GM13976 (cell line): ENCODE measurements around the gene ADAMTS1.
A peak's percentile ranks its signal among the peaks of the same experiment; 100 is the strongest.

Experiments used
- DNase-seq: peaks from one replicate; pipeline ENCODE4 v3.0.0; 2012; ENCODE audit warnings: low spot score
- in situ Hi-C: fragments of 300-500 bp; cut with MboI; formaldehyde crosslinking; loops from one replicate; pipeline ENCODE4 v1.12.0; 2022; ENCODE audit warnings: low sequenced_read_pairs, mixed read lengths, inconsistent platforms; ENCODE audit not compliant: unreplicated experiment
- TF ChIP-seq, protein P1 (sequence below): IDR thresholded peaks from 2 replicates; pipeline ENCODE4 v1.5.1; 2012; ENCODE audit warnings: borderline replicate concordance, mild to moderate bottlenecking; ENCODE audit not compliant: insufficient read depth; ENCODE audit errors: extremely low read depth, missing control alignments, control extremely low read depth

Gene ADAMTS1

DNA sequence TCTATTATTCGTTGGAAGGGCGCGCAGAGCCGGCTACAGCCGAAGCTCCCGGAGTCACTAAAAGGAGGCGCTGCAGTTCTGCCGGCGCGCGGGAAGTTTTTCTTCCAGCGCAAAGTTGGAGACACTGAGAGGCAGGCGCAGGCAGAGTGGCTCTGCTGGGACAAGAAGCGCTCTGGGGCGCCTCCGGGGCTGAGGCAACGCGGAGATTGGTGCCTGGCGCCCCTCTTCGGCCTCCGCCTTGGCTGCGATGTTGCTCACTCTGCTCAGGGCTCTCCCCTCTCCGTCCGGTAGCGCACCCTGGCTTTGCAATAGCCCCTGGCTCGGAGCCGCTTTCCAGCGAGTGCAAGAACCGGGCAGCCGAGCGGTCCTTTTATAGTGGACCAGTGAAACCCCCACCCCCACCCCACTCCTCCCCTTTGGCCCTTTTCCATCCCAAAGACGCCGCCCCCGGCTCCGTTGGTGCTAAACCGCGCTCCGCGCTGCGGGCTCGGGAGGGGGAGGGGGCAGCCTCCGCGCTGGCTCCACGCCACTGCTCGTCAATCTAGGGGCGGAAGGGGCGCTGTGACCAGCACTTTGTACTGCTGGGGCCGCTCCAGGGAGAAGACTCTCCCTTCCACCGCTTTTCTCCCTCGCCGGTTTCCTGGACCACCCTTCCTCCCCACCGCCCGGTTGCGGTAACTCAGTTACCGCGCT lies at the start of gene ADAMTS1:
Gene ADAMTS1, minus strand, starts transcription at position 344 of the 693 bp plus-strand sequence. CDS start 455 bp downstream, outside the sequence.
- TF ChIP-seq, protein P1, sequence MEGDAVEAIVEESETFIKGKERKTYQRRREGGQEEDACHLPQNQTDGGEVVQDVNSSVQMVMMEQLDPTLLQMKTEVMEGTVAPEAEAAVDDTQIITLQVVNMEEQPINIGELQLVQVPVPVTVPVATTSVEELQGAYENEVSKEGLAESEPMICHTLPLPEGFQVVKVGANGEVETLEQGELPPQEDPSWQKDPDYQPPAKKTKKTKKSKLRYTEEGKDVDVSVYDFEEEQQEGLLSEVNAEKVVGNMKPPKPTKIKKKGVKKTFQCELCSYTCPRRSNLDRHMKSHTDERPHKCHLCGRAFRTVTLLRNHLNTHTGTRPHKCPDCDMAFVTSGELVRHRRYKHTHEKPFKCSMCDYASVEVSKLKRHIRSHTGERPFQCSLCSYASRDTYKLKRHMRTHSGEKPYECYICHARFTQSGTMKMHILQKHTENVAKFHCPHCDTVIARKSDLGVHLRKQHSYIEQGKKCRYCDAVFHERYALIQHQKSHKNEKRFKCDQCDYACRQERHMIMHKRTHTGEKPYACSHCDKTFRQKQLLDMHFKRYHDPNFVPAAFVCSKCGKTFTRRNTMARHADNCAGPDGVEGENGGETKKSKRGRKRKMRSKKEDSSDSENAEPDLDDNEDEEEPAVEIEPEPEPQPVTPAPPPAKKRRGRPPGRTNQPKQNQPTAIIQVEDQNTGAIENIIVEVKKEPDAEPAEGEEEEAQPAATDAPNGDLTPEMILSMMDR = no peak
- in situ Hi-C loops = loop anchor here (25.0 kb wide), 2 partner anchors 867 to 1892 kb away; no protein-coding TSS in a partner anchor
- peak; percentile 43 for DNase-seq

DNA sequence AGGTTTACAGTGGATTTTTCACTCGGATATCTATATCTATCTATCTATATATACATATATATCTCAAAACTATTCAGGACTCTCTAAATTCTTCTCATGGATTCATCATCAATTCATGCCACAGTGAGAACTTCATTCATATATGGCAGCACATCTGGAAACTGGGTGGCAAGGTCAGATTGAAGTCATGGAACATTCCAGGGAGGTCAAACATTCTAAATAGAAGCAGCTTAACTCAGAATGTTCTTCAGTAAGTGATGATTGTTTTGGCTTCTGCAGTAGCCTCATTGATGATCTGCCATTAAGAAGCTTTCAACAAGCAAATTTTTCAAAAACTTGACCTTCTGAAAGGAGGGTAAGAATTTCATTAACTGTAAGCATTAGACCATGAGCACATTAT lies 46.9 kb upstream of the ADAMTS1 start:
- TF ChIP-seq, protein P1 = no peak
- DNase-seq = no peak
- in situ Hi-C loops = no loop called here

DNA sequence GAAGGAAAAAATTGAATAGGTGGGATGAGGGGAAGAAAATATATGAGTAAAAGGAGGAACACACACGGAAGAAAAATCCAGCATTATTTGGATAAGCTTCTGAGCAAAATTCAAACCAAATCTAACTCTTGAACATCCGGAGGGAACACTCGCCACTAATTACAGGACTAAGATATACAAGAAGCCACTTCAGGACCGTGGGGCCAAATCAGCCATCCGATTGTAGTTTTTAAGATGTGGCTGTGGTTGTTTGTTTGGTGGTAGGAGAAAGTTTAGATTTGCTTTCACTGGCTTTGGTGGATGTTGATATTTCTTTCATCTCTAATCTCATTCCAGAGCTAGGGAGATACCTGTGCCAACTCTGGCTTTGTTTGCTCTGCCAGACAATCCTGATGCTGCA lies 43.7 kb upstream of the ADAMTS1 start:
- in situ Hi-C loops = no loop called here
- DNase-seq = no peak
- TF ChIP-seq, protein P1 = no peak

DNA sequence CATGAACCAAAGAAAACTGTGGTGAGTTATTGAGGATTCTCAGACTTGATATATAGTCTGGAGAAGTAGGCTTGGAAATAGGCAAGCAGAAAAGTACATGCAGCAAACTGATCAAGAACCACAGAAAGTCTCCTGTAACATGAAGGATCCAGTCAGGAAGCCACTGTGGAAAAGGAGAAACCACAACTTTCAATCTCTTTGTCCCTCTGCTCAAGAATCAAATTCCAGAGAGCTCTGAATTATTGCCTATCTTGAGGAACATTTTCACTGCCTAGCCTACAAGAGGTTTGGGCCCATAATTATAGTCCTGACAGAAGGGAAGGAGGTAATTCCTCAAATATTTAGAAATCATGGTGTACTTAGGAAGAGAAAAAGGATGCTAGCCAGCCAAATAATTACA lies 43.0 kb upstream of the ADAMTS1 start:
- TF ChIP-seq, protein P1 = no peak
- no peak for DNase-seq
- in situ Hi-C loops = no loop called here

DNA sequence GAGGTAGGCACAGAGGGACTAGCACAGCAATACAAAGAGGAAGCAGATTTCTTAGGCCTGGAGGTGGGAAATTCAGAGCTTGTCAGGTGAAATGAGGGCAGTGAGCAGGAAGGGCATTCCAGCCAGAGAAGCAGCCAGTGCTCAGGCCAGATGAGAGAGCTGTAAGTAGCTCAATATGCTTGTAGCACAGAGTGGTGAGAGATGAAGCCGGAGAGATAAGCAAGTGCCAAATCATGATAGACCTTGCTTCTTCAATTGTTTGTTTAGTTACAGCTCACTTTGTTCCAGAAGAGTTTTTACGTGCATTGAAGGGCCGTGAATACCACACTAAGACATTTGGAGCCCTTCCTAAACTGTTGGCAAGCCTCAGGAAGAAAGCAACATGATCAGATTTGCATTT lies 42.0 kb upstream of the ADAMTS1 start:
- in situ Hi-C loops = no loop called here
- no peak for DNase-seq
- TF ChIP-seq, protein P1 = no peak

DNA sequence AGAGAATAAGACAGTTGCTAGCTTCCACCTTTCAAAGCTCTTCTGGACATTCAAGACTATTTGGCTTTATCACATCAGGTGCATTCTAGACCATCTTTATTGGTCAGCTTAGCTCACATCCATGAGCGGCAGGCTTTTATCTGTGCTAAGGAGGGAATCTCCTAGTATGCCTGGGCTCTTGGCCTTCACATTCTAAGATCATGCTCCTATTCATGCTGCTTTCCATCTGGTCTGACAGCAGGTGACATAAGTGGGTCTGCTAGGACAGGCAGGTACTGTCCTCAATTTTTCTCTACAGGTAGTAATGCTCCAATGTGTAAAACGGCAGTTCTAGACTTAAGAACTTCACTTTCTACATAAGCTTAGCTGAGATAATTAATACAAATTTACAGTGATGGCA lies 39.2 kb upstream of the ADAMTS1 start:
- in situ Hi-C loops = no loop called here
- no peak for DNase-seq
- TF ChIP-seq, protein P1 = no peak
